GM21717 (cell line): ENCODE results near the gene EPHX1.

Source experiments
- ATAC-seq: cut with Tn5 transposase; IDR thresholded peaks from one replicate; pipeline ENCODE4 v1.9.1; 2021; ENCODE audit warnings: mild to moderate bottlenecking, moderate library complexity; ENCODE audit not compliant: unreplicated experiment

Gene EPHX1

GRCh38 chr1:225860107-225860506 is 50.2 kb downstream of the EPHX1 start:
- no peak for ATAC-seq

- ATAC-seq: no peak
These were observed 51.0 kb downstream of the EPHX1 start for GRCh38 chr1:225860876-225861441.

GRCh38 chr1:225861834-225862580 is 52.1 kb downstream of the EPHX1 start:
- ATAC-seq: no peak

GRCh38 chr1:225862581-225862950 is 52.6 kb downstream of the EPHX1 start:
- no peak for ATAC-seq

GRCh38 chr1:225863167-225863566 is 53.2 kb downstream of the EPHX1 start:
- ATAC-seq: no peak

GRCh38 chr1:225865514-225865913 is 55.6 kb downstream of the EPHX1 start:
- ATAC-seq: no peak

- ATAC-seq: peak; percentile 69
These were observed 56.3 kb downstream of the EPHX1 start for GRCh38 chr1:225866061-225866837.

GRCh38 chr1:225866981-225867380 is 57.1 kb downstream of the EPHX1 start:
- ATAC-seq: no peak

- ATAC-seq: no peak
These were observed 58.9 kb downstream of the EPHX1 start for GRCh38 chr1:225868631-225869330.

- no peak for ATAC-seq
These were observed 61.0 kb downstream of the EPHX1 start for GRCh38 chr1:225870911-225871310.

- ATAC-seq: no peak
These were observed 61.6 kb downstream of the EPHX1 start for GRCh38 chr1:225871359-225872074.

GRCh38 chr1:225872075-225872430 is 62.1 kb downstream of the EPHX1 start:
- ATAC-seq: no peak

GRCh38 chr1:225873281-225873850 is 63.4 kb downstream of the EPHX1 start:
- ATAC-seq: no peak

- ATAC-seq: no peak
These were observed 64.5 kb downstream of the EPHX1 start for GRCh38 chr1:225874431-225874830.

GRCh38 chr1:225875044-225875815 is 65.3 kb downstream of the EPHX1 start:
- no peak for ATAC-seq

GRCh38 chr1:225876900-225877510 is 67.1 kb downstream of the EPHX1 start:
- ATAC-seq: no peak

GRCh38 chr1:225877580-225877979 is 67.7 kb downstream of the EPHX1 start:
- ATAC-seq: no peak

- ATAC-seq: no peak
These were observed 68.4 kb downstream of the EPHX1 start for GRCh38 chr1:225878282-225878681.

- ATAC-seq: no peak
These were observed 69.7 kb downstream of the EPHX1 start for GRCh38 chr1:225879521-225880221.
